Measurements from ENCODE around the gene GPC4. TPM values are rescaled to one million over a fixed set of nuclear protein-coding genes. Genes with fewer than 3 reads are reported as not detected.

GPC4 gene
- total and polyA plus RNA-seq, 10 of the 15 experiments (the other 5 are each of a cell fraction or from before 2014, with no cell fraction given), result 0.04 to 5.8 (median 0.13) TPM

GRCh38 chrX:133321451-133321850, 93.8 kb downstream of the GPC4 start:
- CTCF ChIA-PET, result no interaction called here
- POLR2A ChIA-PET, result no interaction called here
- ATAC-seq (no peak), DNase-seq (ENCODE audit: low read depth, low spot score) (no peak), FAIRE-seq (no peak)
- no peak overlapping the region for H3K4me3 ChIP-seq
- H2AFZ ChIP-seq (ENCODE audit: control insufficient read depth, low read depth, low read length), result no peak overlapping the region
- in situ Hi-C loops (cut with MboI) (no loop called here), intact Hi-C loops (cut with micrococcal nuclease; ENCODE audit: unreplicated experiment) (no loop called here)
- no peaks in the 10 kb centered on the region for H3K36me3 ChIP-seq (ENCODE audit: control insufficient read depth in 2 of 2, insufficient read depth in 2 of 2, low read length in 1 of 2)
- SMC1A ChIA-PET (ENCODE audit: uncharacterized antibody, unreplicated experiment), result no interaction called here
- RAD21 ChIA-PET (ENCODE audit: unreplicated experiment), result no interaction called here
- no peak for TF ChIP-seq BCLAF1 (IDR thresholded peaks at IDR 0.05)
- H3K27me3 ChIP-seq (replicated peaks in 1 of 2; ENCODE audit: control insufficient read depth in 2 of 2, insufficient read depth in 2 of 2, low read length in 1 of 2), result no peaks in the 10 kb centered on the region
- H3K4me1 ChIP-seq (ENCODE audit: control insufficient read depth, insufficient read depth, low read length), result no peaks in the 10 kb centered on the region
- H3K9ac ChIP-seq (ENCODE audit: control insufficient read depth, insufficient read depth, low read length), result no peak overlapping the region
- no peaks in the 10 kb centered on the region for H3K9me3 ChIP-seq (replicated peaks; ENCODE audit: control insufficient read depth, insufficient read depth, low read length)
- 0% methylated on average over 1 of the region's 1 CpG for WGBS (ENCODE audit: insufficient coverage, insufficient replicate concordance, low lambda C conversion rate, missing lambda C conversion rate)
- H3K4me2 ChIP-seq (ENCODE audit: control insufficient read depth, insufficient read depth), result no peak overlapping the region
- no peak overlapping the region for H3K27ac ChIP-seq (ENCODE audit: control insufficient read depth, insufficient read depth)
- H4K20me1 ChIP-seq (ENCODE audit: control insufficient read depth, insufficient read depth), result no peaks in the 10 kb centered on the region
- no TSS peak for BruUV-seq (replicated peaks)
- H3K79me2 ChIP-seq (ENCODE audit: control insufficient read depth, insufficient read depth, low read length), result no peaks in the 10 kb centered on the region

- no peak overlapping the region for H3K4me3 ChIP-seq
- TF ChIP-seq ELK1 (IDR thresholded peaks at IDR 0.05; ENCODE audit: low read depth, low read length) (no peak), DPF2 (IDR thresholded peaks at IDR 0.05) (no peak), EED (IDR thresholded peaks at IDR 0.05; ENCODE audit: low read depth) (no peak), STAT3 (IDR thresholded peaks at IDR 0.05; ENCODE audit: low read depth, low read length) (no peak), ATF2 (IDR thresholded peaks at IDR 0.05; ENCODE audit: low read length) (no peak), ASH2L (IDR thresholded peaks at IDR 0.05; ENCODE audit: borderline replicate concordance, low read depth) (no peak), STAT1 (conservative IDR thresholded peaks at IDR 0.05) (no peak), SREBF1 (IDR thresholded peaks at IDR 0.05; ENCODE audit: low read length) (no peak), RFX5 (IDR thresholded peaks at IDR 0.05; ENCODE audit: low read depth, low read length) (no peak), NR2C2 (IDR thresholded peaks at IDR 0.05; ENCODE audit: borderline replicate concordance, control insufficient read depth, insufficient read length, low read depth) (no peak), ZZZ3 (IDR thresholded peaks at IDR 0.05; ENCODE audit: control insufficient read depth, insufficient read length, low read depth) (no peak), EP300 (IDR thresholded peaks at IDR 0.05; ENCODE audit: borderline replicate concordance in 1 of 2, control insufficient read depth in 1 of 2, low read depth in 2 of 2, low read length in 2 of 2) (no peak)
Observed at GRCh38 chrX:133314281-133314680, 101.0 kb downstream of the GPC4 start.

More at GRCh38 chrX:133314281-133314680, 101.0 kb downstream of the GPC4 start:
- ChIA-PET RAD21 (ENCODE audit: unreplicated experiment) (no interaction called here), POLR2A (no interaction called here), SMC1A (ENCODE audit: uncharacterized antibody, unreplicated experiment) (no interaction called here), CTCF (interaction anchor here (1.7 kb wide), 1 partner anchor 21 kb away, joined by 10 read pairs; no protein-coding TSS in a partner anchor)
- intact Hi-C loops (cut with micrococcal nuclease; ENCODE audit: unreplicated experiment) (no loop called here), in situ Hi-C loops (cut with MboI) (no loop called here)
- no peak overlapping the region for H2AFZ ChIP-seq (ENCODE audit: control insufficient read depth, low read depth, low read length)
- no peaks in the 10 kb centered on the region for H3K4me1 ChIP-seq (ENCODE audit: control insufficient read depth, insufficient read depth, low read length)
- H4K20me1 ChIP-seq (ENCODE audit: control insufficient read depth, insufficient read depth), result no peaks in the 10 kb centered on the region
- ATAC-seq, result no peak
- no peaks in the 10 kb centered on the region for H3K9me3 ChIP-seq (replicated peaks; ENCODE audit: control insufficient read depth, insufficient read depth, low read length)
- H3K9ac ChIP-seq (ENCODE audit: control insufficient read depth, insufficient read depth, low read length), result no peak overlapping the region
- no peaks in the 10 kb centered on the region for H3K27me3 ChIP-seq (replicated peaks in 1 of 2; ENCODE audit: control insufficient read depth in 2 of 2, insufficient read depth in 2 of 2, low read length in 1 of 2)
- H3K27ac ChIP-seq (ENCODE audit: control insufficient read depth, insufficient read depth), result no peak overlapping the region
- BruUV-seq (replicated peaks), result no TSS peak
- H3K36me3 ChIP-seq (ENCODE audit: control insufficient read depth in 2 of 2, insufficient read depth in 2 of 2, low read length in 1 of 2), result no peaks in the 10 kb centered on the region
- H3K79me2 ChIP-seq (ENCODE audit: control insufficient read depth, insufficient read depth, low read length), result no peaks in the 10 kb centered on the region
- H3K4me2 ChIP-seq (ENCODE audit: control insufficient read depth, insufficient read depth), result no peak overlapping the region
- FAIRE-seq, result no peak
- DNase-seq (ENCODE audit: low read depth, low spot score), result no peak
